CD4-positive, alpha-beta T cell treated with Interleukin-4 for 4 hours (primary cell): ENCODE results near the gene KPNB1.

Experiments
- DNase-seq: peaks from one replicate; pipeline ENCODE4 v3.0.0-alpha.2; 2020

KPNB1 gene

GRCh38 chr17:47638903-47639302 is 10.8 kb upstream of the KPNB1 start:
- no peak for DNase-seq

GRCh38 chr17:47640076-47640475 is 9.6 kb upstream of the KPNB1 start:
- DNase-seq = no peak

GRCh38 chr17:47641202-47641601 is 8.5 kb upstream of the KPNB1 start:
- DNase-seq = no peak

- DNase-seq = no peak
Observed at GRCh38 chr17:47643116-47643515, 6.6 kb upstream of the KPNB1 start.

GRCh38 chr17:47644324-47644723 is 5.4 kb upstream of the KPNB1 start:
- DNase-seq = no peak

- no peak for DNase-seq
Observed at GRCh38 chr17:47649972-47650524, 329 bp downstream of the KPNB1 start.

GRCh38 chr17:47650525-47651522 is 1.1 kb downstream of the KPNB1 start:
- peak; percentile 97 for DNase-seq

GRCh38 chr17:47651704-47652103 is 2.0 kb downstream of the KPNB1 start:
- no peak for DNase-seq

- DNase-seq = no peak
Observed at GRCh38 chr17:47652570-47652969, 2.9 kb downstream of the KPNB1 start.

- DNase-seq = no peak
Observed at GRCh38 chr17:47653442-47653841, 3.7 kb downstream of the KPNB1 start.

- DNase-seq = no peak
Observed at GRCh38 chr17:47654991-47655390, 5.3 kb downstream of the KPNB1 start.

- peak; percentile 66 for DNase-seq
Observed at GRCh38 chr17:47660064-47660492, 10.4 kb downstream of the KPNB1 start.

GRCh38 chr17:47663912-47664623 is 14.3 kb downstream of the KPNB1 start:
- peak; percentile 75 for DNase-seq

GRCh38 chr17:47664624-47664941 is 14.9 kb downstream of the KPNB1 start:
- DNase-seq = no peak

- DNase-seq = no peak
Observed at GRCh38 chr17:47665655-47666054, 15.9 kb downstream of the KPNB1 start.

- no peak for DNase-seq
Observed at GRCh38 chr17:47669081-47669480, 19.4 kb downstream of the KPNB1 start.

- no peak for DNase-seq
Observed at GRCh38 chr17:47670064-47670463, 20.3 kb downstream of the KPNB1 start.

- DNase-seq = no peak
Observed at GRCh38 chr17:47674499-47674898, 24.8 kb downstream of the KPNB1 start.

- no peak for DNase-seq
Observed at GRCh38 chr17:47675380-47676198, 25.9 kb downstream of the KPNB1 start.

GRCh38 chr17:47676199-47676472 is 26.4 kb downstream of the KPNB1 start:
- DNase-seq = no peak

GRCh38 chr17:47676510-47677165 is 26.9 kb downstream of the KPNB1 start:
- DNase-seq = no peak

GRCh38 chr17:47678196-47678595 is 28.5 kb downstream of the KPNB1 start:
- DNase-seq = no peak

- no peak for DNase-seq
Observed at GRCh38 chr17:47682138-47682537, 32.4 kb downstream of the KPNB1 start.
